GM23338 (cell line): ENCODE data around the gene RBP7.

ENCODE experiments used
- CREB1 ChIP-seq: fragments of 250-450 bp; sonication (Bioruptor Pico); IDR thresholded peaks from 2 replicates; pipeline ENCODE4 v1.5.0; 2020; ENCODE audit warnings: low read depth, mild to moderate bottlenecking, moderate library complexity
- EZH2 ChIP-seq: fragments of 200-600 bp; sonication (generic); IDR thresholded peaks from one replicate; pipeline ENCODE4 v1.8.0; 2017; ENCODE audit warnings: antibody characterized with exemption, mild to moderate bottlenecking, low read depth; ENCODE audit not compliant: unreplicated experiment
- EZH2phosphoT487 ChIP-seq: fragments of 200-600 bp; sonication (generic); IDR thresholded peaks from one replicate; pipeline ENCODE4 v1.8.1; 2018; ENCODE audit warnings: antibody characterized with exemption; ENCODE audit not compliant: unreplicated experiment
- TF ChIP-seq, protein P1 (sequence below), 2 experiments: fragments of 200-600 bp in 1 of 2; sonication (generic) in 1 of 2; conservative IDR thresholded peaks; 2 replicates each; pipeline versions ENCODE4 v1.5.1 to v1.6.1; 2016 to 2017; ENCODE audit warnings: antibody characterized with exemption in 2 of 2, low read depth in 2 of 2, mild to moderate bottlenecking in 2 of 2, moderate library complexity in 1 of 2
- TF ChIP-seq, protein P2 (sequence below): IDR thresholded peaks from one replicate; pipeline ENCODE4 v1.6.1; 2018; ENCODE audit warnings: antibody characterized with exemption; ENCODE audit not compliant: unreplicated experiment

DNA sequence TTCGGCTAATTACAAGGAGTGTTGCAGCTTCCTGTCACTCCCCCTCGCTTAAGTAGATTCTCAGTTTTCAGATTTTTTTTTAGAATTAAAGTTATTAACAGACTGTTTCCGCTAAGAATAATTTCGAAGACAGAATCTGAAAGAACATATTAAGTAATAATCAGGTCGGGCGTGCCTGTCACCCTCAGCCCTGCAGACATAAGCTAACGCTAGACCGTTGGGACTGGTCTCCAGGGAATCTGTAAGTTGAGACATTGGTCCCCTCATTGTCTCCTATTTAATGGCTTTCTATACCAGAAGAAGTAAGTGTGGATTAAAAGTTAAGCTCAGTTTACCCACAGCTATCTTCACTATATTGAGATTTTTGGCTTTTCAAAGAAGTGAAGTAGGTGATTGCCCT is 39.3 kb upstream of the RBP7 start:
- TF ChIP-seq, protein P1, sequence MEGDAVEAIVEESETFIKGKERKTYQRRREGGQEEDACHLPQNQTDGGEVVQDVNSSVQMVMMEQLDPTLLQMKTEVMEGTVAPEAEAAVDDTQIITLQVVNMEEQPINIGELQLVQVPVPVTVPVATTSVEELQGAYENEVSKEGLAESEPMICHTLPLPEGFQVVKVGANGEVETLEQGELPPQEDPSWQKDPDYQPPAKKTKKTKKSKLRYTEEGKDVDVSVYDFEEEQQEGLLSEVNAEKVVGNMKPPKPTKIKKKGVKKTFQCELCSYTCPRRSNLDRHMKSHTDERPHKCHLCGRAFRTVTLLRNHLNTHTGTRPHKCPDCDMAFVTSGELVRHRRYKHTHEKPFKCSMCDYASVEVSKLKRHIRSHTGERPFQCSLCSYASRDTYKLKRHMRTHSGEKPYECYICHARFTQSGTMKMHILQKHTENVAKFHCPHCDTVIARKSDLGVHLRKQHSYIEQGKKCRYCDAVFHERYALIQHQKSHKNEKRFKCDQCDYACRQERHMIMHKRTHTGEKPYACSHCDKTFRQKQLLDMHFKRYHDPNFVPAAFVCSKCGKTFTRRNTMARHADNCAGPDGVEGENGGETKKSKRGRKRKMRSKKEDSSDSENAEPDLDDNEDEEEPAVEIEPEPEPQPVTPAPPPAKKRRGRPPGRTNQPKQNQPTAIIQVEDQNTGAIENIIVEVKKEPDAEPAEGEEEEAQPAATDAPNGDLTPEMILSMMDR (conservative IDR thresholded peaks at IDR 0.05; ENCODE audit: low read depth in 2 of 2): no peak
- TF ChIP-seq, protein P2, sequence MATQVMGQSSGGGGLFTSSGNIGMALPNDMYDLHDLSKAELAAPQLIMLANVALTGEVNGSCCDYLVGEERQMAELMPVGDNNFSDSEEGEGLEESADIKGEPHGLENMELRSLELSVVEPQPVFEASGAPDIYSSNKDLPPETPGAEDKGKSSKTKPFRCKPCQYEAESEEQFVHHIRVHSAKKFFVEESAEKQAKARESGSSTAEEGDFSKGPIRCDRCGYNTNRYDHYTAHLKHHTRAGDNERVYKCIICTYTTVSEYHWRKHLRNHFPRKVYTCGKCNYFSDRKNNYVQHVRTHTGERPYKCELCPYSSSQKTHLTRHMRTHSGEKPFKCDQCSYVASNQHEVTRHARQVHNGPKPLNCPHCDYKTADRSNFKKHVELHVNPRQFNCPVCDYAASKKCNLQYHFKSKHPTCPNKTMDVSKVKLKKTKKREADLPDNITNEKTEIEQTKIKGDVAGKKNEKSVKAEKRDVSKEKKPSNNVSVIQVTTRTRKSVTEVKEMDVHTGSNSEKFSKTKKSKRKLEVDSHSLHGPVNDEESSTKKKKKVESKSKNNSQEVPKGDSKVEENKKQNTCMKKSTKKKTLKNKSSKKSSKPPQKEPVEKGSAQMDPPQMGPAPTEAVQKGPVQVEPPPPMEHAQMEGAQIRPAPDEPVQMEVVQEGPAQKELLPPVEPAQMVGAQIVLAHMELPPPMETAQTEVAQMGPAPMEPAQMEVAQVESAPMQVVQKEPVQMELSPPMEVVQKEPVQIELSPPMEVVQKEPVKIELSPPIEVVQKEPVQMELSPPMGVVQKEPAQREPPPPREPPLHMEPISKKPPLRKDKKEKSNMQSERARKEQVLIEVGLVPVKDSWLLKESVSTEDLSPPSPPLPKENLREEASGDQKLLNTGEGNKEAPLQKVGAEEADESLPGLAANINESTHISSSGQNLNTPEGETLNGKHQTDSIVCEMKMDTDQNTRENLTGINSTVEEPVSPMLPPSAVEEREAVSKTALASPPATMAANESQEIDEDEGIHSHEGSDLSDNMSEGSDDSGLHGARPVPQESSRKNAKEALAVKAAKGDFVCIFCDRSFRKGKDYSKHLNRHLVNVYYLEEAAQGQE: no peak
- TF ChIP-seq EZH2: no peak
- TF ChIP-seq EZH2phosphoT487: no peak
- no peak for TF ChIP-seq CREB1
